A549 (cell line): ENCODE measurements around the gene DAB2IP.

Experiments
- HMGXB4 ChIP-seq: fragments of 250-450 bp; sonication (Bioruptor Pico); IDR thresholded peaks from 2 replicates; pipeline ENCODE4 v1.5.0; 2021; ENCODE audit warnings: mild to moderate bottlenecking, moderate library complexity, borderline replicate concordance
- POLR2A ChIP-seq: IDR thresholded peaks from 2 replicates; pipeline ENCODE4 v1.6.1; 2012; ENCODE audit warnings: mild to moderate bottlenecking, low read length
- RAD21 ChIP-seq, 2 experiments: fragments of >200 bp in 1 of 2; sonication (Bioruptor Twin) in 1 of 2; formaldehyde crosslinking in 1 of 2; IDR thresholded peaks in 1 of 2; conservative IDR thresholded peaks in 1 of 2; 2 replicates in 1 of 2; 3 replicates in 1 of 2; pipeline ENCODE4 v1.6.1; 2012 to 2018; ENCODE audit warnings: inconsistent platforms in 1 of 2
- TF ChIP-seq, protein P1 (sequence below): fragments of >200 bp; sonication (Bioruptor Twin); formaldehyde crosslinking; IDR thresholded peaks from 3 replicates; pipeline ENCODE4 v1.5.1; 2016
- TF ChIP-seq, protein P2 (sequence below): fragments of >200 bp; sonication (Bioruptor Twin); formaldehyde crosslinking; IDR thresholded peaks from 3 replicates; pipeline ENCODE4 v1.6.1; 2016

DNA sequence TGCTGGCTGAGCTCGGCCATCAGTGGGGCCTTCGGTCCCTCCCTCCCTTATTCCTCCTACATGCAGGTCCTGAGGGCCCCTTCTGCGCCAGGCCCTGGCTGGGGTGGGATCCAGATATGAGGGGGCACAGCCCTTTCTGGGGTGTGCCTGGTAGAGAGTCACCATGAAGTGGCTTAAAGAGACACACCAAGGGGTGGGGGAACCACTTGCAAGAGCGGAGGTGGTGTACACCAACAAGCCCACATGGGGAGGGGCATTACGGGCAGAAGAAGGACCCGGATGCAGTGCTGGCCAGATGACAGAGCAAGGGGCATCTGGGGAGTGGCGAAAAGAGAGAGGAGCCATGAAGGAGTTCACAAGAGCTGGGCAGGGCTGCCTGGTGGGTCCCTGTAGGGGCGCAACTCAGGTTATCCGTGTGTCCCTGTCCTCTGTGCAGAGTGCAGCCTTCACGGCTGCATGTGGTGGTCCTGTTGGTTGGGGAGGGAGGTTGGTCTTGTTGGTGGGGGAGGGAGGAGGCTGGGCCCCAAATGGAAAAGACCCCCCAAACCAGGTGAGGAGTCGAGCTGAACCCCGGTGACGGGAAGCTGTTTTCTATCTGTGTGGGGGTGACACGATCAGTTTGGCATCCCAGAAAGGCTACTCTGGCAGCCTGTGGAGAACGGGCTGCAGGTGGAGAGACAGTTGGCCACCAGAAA lies 158.1 kb downstream of the DAB2IP start:
- TF ChIP-seq, protein P1, sequence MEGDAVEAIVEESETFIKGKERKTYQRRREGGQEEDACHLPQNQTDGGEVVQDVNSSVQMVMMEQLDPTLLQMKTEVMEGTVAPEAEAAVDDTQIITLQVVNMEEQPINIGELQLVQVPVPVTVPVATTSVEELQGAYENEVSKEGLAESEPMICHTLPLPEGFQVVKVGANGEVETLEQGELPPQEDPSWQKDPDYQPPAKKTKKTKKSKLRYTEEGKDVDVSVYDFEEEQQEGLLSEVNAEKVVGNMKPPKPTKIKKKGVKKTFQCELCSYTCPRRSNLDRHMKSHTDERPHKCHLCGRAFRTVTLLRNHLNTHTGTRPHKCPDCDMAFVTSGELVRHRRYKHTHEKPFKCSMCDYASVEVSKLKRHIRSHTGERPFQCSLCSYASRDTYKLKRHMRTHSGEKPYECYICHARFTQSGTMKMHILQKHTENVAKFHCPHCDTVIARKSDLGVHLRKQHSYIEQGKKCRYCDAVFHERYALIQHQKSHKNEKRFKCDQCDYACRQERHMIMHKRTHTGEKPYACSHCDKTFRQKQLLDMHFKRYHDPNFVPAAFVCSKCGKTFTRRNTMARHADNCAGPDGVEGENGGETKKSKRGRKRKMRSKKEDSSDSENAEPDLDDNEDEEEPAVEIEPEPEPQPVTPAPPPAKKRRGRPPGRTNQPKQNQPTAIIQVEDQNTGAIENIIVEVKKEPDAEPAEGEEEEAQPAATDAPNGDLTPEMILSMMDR = no peak
- TF ChIP-seq HMGXB4 (no peak), POLR2A (no peak; the same call in 1 of the 2 replicates), RAD21 (conservative IDR thresholded peaks at IDR 0.05 in 1 of 2, IDR thresholded peaks at IDR 0.05 in 1 of 2) (no peak)
- TF ChIP-seq, protein P2, sequence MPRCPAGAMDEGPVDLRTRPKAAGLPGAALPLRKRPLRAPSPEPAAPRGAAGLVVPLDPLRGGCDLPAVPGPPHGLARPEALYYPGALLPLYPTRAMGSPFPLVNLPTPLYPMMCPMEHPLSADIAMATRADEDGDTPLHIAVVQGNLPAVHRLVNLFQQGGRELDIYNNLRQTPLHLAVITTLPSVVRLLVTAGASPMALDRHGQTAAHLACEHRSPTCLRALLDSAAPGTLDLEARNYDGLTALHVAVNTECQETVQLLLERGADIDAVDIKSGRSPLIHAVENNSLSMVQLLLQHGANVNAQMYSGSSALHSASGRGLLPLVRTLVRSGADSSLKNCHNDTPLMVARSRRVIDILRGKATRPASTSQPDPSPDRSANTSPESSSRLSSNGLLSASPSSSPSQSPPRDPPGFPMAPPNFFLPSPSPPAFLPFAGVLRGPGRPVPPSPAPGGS = no peak
